ENCODE results near the gene PCMTD2. TPM values are rescaled to one million over a fixed set of nuclear protein-coding genes. Genes with fewer than 3 reads are reported as not detected.
A peak's percentile ranks its signal among the peaks of the same experiment; 100 is the strongest.

The PCMTD2 gene
- total and polyA plus RNA-seq, 2 of the 13 experiments (the other 11 are each of a cell fraction or from before 2014, with no cell fraction given), result 47.0 to 76.9 TPM

DNA sequence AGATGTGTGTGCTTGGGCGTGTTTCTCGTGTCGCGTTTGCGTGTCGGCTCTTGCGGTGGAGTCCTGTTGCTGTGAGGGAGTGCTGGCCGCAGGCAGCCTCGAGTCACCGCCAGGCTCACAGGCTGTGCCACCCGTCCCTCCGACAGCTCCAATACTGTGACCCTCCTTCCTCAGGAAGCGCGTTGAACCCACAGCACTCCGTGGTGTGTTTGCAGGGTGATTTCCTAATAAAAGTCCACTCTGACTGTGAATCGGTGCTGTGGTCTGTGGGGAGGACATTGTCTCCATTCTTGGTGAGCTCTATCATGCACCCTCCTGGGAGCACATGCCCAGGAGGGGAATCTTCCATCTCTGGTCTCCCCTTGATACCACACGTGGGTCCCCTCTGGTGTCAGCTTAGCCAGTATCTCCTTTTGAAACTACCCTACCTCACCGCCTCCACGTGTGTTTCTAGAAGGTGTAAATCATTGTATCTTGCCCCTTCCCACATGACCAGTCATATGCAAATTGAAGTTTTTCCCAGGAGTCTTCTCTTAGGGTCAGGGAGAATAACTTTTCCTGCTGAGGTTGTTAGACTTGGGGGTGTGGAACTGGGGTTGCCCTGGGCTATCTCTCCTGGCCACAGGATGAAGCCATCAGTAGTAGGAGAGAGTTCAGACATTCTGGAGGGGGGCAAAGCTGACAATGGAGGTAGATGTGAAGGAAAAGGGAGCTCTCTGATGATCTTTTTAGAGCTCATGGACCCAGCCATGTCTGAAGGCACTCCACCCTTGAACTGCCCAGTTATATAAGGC, 13.3 kb upstream of the PCMTD2 start (continued):
- TF ChIP-seq ZNF616 (CRISPR knock-in tag; IDR thresholded peaks at IDR 0.05; ENCODE audit: low read depth), result peak; percentile 54; the same call in 1 of the 2 replicates
- 0 out of 2 replicates have a peak, but pooled peaks have one; percentile 6 for TF ChIP-seq GLI4 (CRISPR knock-in tag; IDR thresholded peaks at IDR 0.05; ENCODE audit: borderline replicate concordance)
- peak; percentile 1 for TF ChIP-seq PHF5A (CRISPR knock-in tag; IDR thresholded peaks at IDR 0.05; ENCODE audit: low read depth, unreplicated experiment)
- TF ChIP-seq ZNF724P (CRISPR knock-in tag; IDR thresholded peaks at IDR 0.05; ENCODE audit: borderline replicate concordance), result 0 out of 2 replicates have a peak, but pooled peaks have one; percentile 13
- TF ChIP-seq NKX3-1 (CRISPR knock-in tag; IDR thresholded peaks at IDR 0.05), result 0 out of 2 replicates have a peak, but pooled peaks have one; percentile 9
- no peak for TF ChIP-seq ZNF446 (CRISPR knock-in tag; IDR thresholded peaks at IDR 0.05)
- 0 out of 2 replicates have a peak, but pooled peaks have one; percentile 14 for TF ChIP-seq RXRA (CRISPR knock-in tag; IDR thresholded peaks at IDR 0.05)
- TF ChIP-seq HNF4A (CRISPR knock-in tag; IDR thresholded peaks at IDR 0.05), result no peak
- TF ChIP-seq TSC22D2 (CRISPR knock-in tag; IDR thresholded peaks at IDR 0.05; ENCODE audit: borderline replicate concordance), result no peak
- TF ChIP-seq, protein P1, sequence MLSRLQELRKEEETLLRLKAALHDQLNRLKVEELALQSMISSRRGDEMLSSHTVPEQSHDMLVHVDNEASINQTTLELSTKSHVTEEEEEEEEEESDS (CRISPR knock-in tag; IDR thresholded peaks at IDR 0.05; ENCODE audit: borderline replicate concordance), result 0 out of 2 replicates have a peak, but pooled peaks have one; percentile 91
- peak; percentile 11; the same call in 1 of the 2 replicates for TF ChIP-seq SAFB2 (CRISPR knock-in tag; IDR thresholded peaks at IDR 0.05; ENCODE audit: borderline replicate concordance, low read depth)
- no peak; the same call in 1 of the 2 replicates for TF ChIP-seq ZNF790 (CRISPR knock-in tag; IDR thresholded peaks at IDR 0.05; ENCODE audit: borderline replicate concordance)
- TF ChIP-seq MTA1 (CRISPR knock-in tag; IDR thresholded peaks at IDR 0.05; ENCODE audit: borderline replicate concordance), result peak; percentile 48; the same call in 1 of the 2 replicates
- 0 out of 2 replicates have a peak, but pooled peaks have one; percentile 58 for TF ChIP-seq HIVEP1 (CRISPR knock-in tag; IDR thresholded peaks at IDR 0.05)
- peak; percentile 83; the same call in 1 of the 2 replicates for TF ChIP-seq SNAPC2 (CRISPR knock-in tag; IDR thresholded peaks at IDR 0.05)
- 0 out of 2 replicates have a peak, but pooled peaks have one; percentile 5 for TF ChIP-seq KMT2A (CRISPR knock-in tag; IDR thresholded peaks at IDR 0.05)
- 0 out of 2 replicates have a peak, but pooled peaks have one; percentile 18 for TF ChIP-seq ZNF569 (CRISPR knock-in tag; IDR thresholded peaks at IDR 0.05; ENCODE audit: borderline replicate concordance)
- TF ChIP-seq JUND (CRISPR knock-in tag; IDR thresholded peaks at IDR 0.05), result 0 out of 2 replicates have a peak, but pooled peaks have one; percentile 19
- TF ChIP-seq ARHGAP35 (CRISPR knock-in tag; IDR thresholded peaks at IDR 0.05; ENCODE audit: borderline replicate concordance), result no peak
- no peak for TF ChIP-seq BRD4 (CRISPR knock-in tag; IDR thresholded peaks at IDR 0.05)
- 0 out of 2 replicates have a peak, but pooled peaks have one; percentile 12 for TF ChIP-seq ZNF605 (CRISPR knock-in tag; IDR thresholded peaks at IDR 0.05)
- TF ChIP-seq SPEN (CRISPR knock-in tag; IDR thresholded peaks at IDR 0.05; ENCODE audit: low read depth), result peak; percentile 32
- no peak for TF ChIP-seq RFXAP (CRISPR knock-in tag; IDR thresholded peaks at IDR 0.05; ENCODE audit: borderline replicate concordance)
- TF ChIP-seq PHF8 (CRISPR knock-in tag; IDR thresholded peaks at IDR 0.05), result 0 out of 2 replicates have a peak, but pooled peaks have one; percentile 6
- peak; percentile 52; the same call in 1 of the 2 replicates for TF ChIP-seq ZNF263 (CRISPR knock-in tag; IDR thresholded peaks at IDR 0.05)
- TF ChIP-seq, protein P2, sequence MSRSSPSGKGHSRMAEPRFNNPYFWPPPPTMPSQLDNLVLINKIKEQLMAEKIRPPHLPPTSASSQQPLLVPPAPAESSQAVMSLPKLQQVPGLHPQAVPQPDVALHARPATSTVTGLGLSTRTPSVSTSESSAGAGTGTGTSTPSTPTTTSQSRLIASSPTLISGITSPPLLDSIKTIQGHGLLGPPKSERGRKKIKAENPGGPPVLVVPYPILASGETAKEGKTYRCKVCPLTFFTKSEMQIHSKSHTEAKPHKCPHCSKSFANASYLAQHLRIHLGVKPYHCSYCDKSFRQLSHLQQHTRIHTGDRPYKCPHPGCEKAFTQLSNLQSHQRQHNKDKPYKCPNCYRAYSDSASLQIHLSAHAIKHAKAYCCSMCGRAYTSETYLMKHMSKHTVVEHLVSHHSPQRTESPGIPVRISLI (CRISPR knock-in tag; IDR thresholded peaks at IDR 0.05; ENCODE audit: borderline replicate concordance), result no peak
- TF ChIP-seq, protein P3, sequence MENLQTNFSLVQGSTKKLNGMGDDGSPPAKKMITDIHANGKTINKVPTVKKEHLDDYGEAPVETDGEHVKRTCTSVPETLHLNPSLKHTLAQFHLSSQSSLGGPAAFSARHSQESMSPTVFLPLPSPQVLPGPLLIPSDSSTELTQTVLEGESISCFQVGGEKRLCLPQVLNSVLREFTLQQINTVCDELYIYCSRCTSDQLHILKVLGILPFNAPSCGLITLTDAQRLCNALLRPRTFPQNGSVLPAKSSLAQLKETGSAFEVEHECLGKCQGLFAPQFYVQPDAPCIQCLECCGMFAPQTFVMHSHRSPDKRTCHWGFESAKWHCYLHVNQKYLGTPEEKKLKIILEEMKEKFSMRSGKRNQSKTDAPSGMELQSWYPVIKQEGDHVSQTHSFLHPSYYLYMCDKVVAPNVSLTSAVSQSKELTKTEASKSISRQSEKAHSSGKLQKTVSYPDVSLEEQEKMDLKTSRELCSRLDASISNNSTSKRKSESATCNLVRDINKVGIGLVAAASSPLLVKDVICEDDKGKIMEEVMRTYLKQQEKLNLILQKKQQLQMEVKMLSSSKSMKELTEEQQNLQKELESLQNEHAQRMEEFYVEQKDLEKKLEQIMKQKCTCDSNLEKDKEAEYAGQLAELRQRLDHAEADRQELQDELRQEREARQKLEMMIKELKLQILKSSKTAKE (CRISPR knock-in tag; IDR thresholded peaks at IDR 0.05; ENCODE audit: borderline replicate concordance), result peak; percentile 57; the same call in 1 of the 2 replicates
